CD4-positive, alpha-beta T cell treated with Interleukin-4 for 4 hours (primary cell): ENCODE results near the gene PLXND1.
A peak's percentile ranks its signal among the peaks of the same experiment; 100 is the strongest.
"Not testable (repeated sequence)": the region's sequence is repeated elsewhere in the genome, so short reads cannot be mapped to it uniquely, and the experiment has no call there.

Experiments
- DNase-seq: peaks from one replicate; pipeline ENCODE4 v3.0.0-alpha.2; 2020

PLXND1 gene, protein sequence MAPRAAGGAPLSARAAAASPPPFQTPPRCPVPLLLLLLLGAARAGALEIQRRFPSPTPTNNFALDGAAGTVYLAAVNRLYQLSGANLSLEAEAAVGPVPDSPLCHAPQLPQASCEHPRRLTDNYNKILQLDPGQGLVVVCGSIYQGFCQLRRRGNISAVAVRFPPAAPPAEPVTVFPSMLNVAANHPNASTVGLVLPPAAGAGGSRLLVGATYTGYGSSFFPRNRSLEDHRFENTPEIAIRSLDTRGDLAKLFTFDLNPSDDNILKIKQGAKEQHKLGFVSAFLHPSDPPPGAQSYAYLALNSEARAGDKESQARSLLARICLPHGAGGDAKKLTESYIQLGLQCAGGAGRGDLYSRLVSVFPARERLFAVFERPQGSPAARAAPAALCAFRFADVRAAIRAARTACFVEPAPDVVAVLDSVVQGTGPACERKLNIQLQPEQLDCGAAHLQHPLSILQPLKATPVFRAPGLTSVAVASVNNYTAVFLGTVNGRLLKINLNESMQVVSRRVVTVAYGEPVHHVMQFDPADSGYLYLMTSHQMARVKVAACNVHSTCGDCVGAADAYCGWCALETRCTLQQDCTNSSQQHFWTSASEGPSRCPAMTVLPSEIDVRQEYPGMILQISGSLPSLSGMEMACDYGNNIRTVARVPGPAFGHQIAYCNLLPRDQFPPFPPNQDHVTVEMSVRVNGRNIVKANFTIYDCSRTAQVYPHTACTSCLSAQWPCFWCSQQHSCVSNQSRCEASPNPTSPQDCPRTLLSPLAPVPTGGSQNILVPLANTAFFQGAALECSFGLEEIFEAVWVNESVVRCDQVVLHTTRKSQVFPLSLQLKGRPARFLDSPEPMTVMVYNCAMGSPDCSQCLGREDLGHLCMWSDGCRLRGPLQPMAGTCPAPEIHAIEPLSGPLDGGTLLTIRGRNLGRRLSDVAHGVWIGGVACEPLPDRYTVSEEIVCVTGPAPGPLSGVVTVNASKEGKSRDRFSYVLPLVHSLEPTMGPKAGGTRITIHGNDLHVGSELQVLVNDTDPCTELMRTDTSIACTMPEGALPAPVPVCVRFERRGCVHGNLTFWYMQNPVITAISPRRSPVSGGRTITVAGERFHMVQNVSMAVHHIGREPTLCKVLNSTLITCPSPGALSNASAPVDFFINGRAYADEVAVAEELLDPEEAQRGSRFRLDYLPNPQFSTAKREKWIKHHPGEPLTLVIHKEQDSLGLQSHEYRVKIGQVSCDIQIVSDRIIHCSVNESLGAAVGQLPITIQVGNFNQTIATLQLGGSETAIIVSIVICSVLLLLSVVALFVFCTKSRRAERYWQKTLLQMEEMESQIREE (N-terminal part only)

DNA sequence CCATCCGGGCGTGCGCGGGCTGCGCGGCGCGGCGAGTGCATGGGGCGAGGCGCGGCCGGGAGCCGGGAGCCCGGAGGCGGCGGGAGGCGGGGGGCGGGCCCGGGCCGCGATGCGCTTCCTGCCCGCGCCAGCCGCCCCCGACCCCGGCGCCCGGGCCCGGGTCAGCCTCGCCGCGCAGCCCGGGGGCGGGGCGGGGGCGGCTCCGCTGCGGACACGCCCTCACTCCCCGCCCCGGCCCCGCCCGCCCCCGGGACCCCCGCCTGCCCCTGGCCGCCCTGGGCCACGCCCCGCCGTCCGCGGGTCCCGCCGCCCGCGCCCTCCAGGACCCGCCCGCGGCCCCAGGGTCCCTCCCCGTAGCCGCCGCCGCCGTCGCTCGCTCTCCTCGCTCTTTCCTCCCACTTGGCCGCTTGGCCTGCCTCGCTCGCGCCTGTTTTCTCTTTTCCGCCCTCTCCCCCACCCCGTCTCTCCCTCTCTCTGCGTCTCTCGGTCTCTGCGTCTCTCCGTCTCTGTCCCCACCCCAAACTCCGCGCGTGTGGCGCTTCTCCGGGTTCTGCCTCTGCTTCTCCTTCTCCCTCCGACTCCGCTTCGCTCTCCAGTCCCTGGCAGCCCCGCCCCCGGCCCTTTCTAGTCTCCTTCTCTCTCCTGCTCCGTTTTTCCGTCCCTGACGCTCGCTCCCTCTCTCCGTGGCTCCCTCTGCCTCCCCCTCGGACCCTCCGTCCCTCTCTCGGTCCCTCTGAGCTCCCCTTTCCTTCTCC is at the start of gene PLXND1:
Gene PLXND1, minus strand, starts transcription at position 41 of the 755 bp plus-strand sequence. Its CDS starts 37 bp downstream, at position 4.
- peak; percentile 35 for DNase-seq

DNA sequence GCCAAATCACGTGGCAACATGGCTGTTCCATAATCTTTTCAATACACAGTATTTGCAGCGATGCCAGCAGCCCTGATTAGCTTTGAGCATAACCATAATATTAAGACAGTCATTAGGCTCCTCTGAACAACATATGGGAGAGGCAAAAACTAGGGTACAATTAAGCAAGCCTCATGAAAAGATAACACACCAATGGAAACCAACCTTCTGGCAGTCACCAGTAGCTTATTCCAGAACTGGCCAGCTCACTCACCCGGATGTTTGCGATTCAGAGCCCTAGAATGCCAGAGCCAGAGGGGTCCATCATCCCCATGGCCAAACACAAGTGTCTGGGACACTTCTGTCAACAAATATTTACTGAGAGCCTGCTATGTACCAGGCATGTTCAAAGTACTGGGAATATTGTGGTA is 48.8 kb upstream of the PLXND1 start:
- DNase-seq = no peak

DNA sequence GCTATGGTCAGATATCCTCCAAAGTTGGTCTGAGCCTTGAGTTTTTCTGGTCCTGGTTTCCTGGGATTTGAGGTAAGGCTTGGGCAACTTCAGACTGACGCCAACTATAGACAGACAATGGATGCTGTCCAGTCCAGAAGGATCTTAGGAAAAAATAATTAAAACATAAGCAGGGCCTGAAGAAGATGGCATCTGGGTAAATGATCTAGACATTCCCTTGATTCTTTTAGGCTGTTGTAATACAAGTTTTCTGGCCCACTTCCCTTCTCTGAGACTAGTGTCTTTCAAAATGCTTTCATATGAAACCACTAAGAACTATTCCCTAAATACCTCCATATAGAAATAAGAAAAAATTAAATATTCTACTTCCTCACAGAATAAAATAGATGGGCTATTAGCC is 47.7 kb upstream of the PLXND1 start:
- DNase-seq = no peak

DNA sequence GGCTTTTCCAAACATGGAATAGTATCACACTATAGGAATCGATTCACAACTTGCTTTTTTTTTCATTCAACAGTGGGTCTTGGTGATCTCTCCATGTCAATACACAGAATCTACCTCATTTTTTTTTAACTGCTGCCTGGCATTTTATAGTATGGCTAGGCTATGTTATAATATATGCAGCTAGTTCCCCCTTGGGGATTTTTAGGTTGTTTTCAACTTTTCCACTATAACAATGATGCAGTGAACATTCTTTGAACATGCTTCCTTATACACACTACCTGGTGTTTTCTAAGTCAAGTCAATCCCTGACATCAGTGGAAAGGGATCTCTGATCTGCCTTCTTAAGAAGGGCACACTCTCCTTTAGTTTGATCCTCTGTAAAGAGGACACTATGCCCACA is 46.5 kb upstream of the PLXND1 start:
- DNase-seq = no peak

DNA sequence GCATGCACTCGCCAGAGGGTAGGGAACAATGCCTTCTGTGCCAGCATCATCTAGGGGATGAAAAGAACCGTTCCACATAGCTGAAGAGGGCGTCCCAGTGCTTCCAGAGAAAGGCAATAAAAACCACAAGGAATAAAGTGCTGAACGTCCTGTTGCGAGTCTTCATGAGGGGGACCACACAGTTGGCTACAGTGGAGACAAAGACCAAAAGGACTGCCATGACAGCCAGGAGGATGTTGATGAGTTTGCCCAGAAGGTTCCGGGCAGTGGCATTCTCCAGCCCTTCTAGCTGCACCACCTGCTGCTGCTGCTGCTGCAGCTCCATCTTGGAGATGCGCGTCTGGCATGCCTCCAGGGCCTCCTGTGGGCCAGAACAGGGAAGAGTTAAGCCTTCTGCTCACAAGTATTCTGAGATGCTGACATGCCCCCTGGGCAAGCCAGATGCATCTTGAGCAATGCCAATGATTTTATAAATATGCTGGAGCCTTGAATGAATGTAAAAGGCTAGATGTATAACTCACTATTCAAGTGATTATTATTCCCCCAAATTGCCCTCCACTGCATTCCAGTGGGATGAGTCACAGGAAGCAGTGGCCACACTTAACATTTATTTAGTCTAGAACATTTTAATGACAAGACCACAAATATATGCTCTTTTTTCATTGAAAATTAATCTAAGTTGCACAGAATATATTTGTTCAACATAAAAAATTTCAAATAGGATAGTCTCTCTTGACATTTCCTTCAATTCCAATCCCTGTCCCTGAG is 45.1 kb upstream of the PLXND1 start:
- DNase-seq = no peak

DNA sequence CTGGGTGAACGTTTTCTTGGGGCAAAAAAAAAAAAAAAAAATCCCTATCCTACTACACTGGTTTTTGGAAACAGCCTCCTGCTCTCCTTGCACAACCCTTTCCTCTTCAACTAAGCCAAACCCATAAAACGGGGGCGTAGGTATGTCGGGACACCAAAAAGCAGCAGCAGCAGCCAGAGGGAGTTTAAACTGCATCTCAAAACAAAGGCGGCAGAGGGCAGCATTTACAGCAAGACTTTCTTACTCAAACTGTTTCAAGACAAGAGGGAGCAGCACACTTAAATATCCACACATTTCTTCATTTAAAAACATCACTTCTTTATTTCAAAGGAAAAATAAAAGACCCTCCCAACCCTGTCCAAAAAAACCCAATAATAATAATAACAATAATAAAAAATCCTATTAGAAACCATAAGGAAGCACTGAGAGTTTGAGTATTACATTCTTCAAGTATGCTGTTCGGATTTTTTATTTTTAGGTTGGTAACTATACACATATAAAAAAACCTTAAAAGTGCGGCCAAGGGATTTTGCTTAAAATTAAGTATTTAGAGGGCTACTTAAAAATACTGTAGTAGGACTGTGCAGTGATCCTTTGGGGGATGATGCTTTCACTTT is 43.9 kb upstream of the PLXND1 start:
- peak; percentile 46 for DNase-seq

DNA sequence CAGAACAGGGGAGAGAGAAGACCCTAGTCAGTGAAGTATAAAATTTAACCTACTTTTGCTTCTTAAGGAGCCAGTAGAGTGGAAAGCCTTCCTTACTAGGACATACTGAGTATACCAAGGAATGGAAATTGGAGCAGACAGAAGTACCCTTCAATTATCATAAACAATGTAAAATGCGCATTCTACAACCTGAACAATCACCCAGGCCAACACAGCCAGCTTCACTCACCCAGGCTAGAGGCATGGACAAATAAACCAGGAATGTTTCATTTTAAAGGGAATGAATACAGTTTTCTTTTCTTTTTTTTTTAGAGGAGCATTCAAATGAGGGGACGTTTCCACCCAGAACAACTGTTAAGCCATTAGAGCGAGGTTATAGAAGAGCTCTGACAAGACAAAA is 41.9 kb upstream of the PLXND1 start:
- DNase-seq = no peak

DNA sequence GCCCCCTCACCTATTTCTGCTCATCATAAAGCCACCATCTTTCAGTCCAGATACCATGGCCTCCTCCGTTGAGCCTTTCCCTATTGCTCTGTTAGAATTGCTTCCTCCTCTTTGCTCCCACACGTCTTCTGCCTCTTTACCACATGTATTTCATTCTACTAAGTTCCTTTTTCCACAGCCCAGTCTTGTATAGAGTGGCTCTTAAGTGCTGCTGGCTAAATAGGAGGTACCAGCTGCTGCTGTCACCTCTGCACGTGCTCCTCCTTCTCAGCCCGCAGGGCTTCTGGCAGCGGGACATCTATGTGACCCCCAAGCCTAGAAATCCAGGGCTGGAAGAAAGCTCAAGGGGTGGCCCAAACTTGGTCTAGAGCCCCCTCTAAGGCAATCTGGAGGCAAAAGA is 38.8 kb upstream of the PLXND1 start:
- no peak for DNase-seq

DNA sequence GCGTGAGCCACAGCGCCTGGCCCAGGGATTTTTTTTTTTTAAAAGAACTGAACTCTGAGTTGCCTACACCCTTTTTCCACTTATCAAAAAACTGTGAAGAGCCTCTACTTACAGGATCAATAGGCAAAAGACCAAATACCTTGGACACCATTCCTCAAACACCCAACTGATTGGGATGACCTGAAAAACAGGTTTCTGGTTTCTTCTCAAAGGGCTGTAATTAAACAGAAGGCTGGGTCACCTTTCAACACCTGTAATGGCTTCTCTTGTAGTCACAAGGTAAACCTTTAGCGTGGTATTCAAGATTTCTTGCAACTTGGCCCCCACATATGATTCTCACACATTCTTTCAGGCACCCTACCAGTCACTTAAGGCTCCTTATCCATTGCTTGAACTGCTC is 38.4 kb upstream of the PLXND1 start:
- DNase-seq = no peak

DNA sequence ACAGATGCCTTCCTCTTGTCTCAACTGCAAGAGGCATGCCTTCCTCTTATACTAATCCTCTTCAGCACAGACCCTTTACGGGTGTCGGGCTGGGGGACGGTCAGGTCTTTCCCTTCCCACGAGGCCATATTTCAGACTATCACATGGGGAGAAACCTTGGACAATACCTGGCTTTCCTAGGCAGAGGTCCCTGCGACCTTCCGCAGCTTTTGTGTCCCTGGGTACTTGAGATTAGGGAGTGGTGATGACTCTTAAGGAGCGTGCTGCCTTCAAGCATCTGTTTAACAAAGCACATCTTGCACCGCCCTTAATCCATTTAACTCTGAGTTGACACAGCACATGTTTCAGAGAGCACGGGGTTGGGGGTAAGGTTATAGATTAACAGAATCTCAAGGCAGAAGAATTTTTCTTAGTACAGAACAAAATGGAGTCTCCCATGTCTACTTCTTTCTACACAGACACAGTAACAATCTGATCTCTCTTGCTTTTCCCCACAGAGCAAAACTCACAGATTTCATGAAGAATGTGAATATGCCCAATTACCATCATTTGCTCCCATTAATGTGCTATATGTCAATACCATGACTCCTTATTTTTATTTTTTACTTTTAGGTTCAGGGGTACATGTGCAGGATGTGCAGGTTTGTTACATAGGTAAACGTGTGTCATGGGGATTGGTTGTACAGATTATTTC is 35.2 kb upstream of the PLXND1 start:
- DNase-seq = not testable (repeated sequence)

DNA sequence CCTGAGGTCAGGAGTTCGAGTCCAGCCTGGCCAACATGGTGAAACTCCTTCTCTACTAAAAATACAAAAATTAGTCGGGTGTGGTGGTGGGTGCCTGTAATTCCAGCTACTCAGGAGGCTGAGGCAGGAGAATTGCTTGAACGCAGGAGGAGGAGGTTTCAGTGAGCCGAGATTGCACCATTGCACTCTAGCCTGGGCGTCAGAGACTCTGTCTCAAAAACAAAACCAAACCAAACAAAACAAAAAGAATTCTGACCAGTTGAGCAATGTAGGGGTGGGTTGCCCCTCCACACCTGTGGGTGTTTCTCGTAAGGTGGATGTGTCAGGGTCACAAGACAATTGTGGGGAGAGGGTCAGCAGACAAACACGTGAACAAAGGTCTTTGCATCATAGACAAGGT is 34.5 kb upstream of the PLXND1 start:
- DNase-seq = not testable (repeated sequence)

DNA sequence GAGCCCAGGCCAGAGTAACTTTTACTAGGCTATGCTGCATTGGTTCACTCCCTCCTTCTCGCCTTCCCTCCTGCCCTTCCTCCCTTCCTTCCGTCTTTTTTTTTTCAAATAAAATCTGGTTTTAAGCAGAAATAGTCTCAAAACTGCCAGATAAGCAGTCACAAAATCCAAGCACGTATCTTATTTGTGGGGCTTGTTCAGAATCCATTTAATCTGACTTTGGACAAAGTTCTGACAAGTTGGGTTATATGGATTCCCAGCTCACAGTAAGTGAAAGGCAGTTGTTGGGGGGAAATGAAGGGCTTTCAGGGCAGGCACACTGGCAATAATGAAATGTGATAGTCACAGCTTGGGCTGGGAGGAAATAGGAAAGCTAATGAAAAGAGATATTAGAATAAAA is 32.0 kb upstream of the PLXND1 start:
- no peak for DNase-seq

DNA sequence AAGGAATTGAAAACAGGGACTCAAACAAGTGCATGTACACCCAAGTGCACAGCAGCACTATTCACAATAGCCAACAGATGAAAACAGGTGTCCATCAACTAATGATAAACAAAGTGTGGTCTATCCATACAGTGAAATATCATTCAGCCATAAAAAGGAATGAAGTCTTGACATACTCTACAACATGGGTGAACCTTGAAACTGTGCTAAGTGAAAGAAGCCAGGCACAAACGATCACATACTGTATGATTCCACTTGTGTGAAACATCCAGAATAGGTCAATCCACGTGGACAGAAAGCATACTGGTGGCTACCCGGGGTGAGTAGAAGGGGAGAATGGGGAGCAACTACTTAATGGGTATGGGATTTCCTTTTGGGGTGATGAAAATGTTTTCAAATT is 29.6 kb upstream of the PLXND1 start:
- DNase-seq = no peak

DNA sequence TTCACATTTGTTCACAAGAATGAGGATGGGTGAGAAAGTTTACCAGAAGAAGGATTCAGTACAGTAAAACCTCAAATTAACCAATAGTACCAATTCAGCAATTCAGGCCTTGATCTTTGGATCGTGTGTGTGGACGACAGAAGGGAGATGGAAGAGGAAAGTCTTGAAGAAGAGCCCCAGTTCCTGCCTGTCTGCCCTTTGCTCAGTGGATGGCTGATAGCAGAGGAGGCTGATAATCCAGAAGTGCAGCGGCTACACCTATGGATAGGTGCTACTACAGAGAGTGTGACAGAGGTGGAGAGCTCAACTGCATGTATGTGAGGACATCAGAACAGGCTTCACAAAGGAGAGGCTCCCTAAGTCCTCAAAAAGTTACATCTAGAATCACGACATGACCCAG is 29.2 kb upstream of the PLXND1 start:
- no peak for DNase-seq

DNA sequence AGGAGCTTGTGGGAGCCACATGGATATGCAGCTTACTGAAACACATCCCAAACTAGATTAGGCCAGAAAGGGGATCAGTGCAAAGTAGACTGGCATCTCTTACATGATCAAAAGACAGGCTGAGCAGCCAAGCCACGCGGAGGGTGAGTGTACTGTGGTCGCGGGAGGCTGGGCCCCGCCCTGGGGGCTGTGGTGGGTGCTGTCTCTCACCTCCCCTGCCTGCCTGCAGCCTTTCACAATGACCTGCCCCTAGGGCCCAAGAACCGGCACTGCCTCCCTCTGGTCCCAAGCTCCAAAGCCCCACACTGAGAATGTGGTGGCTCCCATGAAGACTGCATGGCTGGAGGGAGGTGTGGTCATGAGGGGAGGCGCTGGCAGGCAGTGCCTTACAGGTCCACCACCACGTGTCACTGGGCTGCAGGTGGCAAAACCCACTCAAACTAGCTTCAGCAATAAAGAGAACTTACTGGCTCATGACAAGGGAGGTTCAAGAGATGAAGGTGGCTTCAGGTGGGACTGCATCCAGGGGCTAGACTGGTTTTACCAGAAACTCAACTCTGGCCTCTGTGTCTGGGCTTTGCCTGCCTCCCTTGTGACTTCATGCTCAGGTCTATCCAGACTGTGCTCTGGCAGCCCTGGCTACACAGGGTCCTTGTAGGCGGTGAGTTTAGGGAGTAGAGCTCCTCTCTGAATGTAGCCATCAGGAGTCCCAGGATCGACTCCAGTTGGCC is 27.4 kb upstream of the PLXND1 start:
- DNase-seq = no peak

DNA sequence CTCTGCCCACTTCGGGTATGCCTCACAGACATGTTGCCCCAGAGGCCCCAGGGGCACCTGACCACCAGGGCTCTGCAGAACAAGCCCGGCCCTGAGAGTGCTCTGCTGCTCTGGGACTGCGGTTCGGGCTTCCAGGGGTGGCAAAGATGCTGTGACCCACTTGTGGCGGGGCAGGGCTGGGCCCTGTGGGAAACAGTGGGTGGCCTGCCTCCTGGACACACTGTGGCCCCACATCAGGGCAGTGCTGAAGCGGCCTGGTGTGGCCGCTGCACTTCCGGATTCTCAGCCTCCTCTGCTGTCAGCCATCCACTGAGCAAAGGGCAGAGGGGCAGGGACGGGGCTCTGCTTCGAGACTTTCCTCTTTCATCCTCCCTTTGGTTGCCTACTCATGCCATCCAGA is 26.5 kb upstream of the PLXND1 start:
- no peak for DNase-seq

DNA sequence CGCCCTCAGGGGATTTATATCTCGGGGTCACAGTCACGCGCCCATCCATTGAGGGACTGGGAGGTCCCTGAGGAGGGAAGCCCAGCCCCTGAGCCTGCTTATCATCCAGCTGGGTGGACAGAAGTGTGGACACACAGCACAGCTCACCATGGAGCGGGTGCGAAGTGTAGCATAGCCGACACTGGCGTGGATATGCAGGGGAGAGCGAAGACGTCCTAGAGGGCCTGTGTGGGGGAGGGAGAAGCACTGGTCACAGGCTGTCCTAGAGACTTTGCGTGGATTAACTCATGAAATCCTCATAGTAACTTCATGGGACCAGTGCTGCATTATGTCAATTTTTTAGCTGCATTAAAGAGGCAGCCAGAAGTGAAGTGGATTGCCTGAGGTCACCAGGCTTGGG is 26.1 kb upstream of the PLXND1 start:
- DNase-seq = no peak

DNA sequence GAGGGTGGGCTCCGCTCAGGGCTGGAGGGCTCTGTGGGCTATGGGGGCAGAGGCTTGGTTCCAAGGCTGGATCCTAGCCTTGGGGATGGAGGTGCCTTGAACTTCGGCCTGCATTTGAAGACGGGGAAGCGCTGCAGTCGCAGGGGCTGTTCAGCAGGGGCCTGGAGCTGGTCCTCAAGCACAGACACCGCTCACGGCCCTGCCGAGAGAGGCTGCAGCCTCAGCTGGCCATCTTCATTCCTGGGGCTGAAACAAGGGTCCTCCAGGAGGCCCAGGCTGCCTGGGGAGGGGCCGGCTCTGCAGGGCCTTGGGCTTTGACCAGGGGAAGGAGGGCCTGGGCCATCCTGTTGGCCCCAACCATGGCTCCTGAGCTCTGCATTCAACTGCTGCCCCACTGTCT is 25.6 kb upstream of the PLXND1 start:
- DNase-seq = no peak

DNA sequence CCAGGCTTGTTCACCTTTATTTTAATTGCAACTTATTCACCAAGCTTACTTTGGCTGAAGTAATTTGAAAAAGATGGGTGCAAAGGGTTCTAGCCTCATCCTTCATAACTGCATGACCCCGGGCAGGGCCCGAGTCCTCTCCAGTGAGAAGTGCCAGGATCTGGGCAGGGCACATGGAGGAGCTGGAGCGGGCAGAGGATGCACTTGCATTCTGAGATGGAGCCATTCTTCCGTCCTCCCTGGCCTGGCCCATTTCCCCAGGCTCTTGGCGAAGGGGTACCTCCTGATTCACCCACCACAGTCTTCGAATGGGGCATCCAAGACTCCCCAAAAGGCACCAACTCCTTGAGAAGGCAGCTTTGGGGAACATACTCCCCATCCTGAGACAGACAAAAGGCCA is 22.5 kb upstream of the PLXND1 start:
- no peak for DNase-seq

DNA sequence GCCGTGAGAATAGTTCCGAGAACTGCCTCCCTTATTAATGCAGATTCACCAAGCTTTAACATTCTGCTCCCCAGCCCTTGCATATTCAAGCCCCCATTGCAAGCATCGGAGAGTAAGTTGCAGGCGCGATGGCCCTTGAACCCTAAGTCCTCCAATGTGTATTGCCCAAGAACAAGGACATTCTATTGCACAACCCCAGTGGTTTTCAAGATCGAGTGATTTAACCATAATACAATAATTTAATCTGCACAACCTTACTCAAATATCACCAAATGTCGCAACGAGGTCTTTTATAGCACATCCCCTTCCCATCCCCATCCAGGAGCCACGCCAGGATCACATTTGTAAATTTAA is 21.7 kb upstream of the PLXND1 start:
- DNase-seq = no peak
